HTERT RPE-1 (cell line): ENCODE results near the gene PCSK7.
"Not testable (repeated sequence)": the region's sequence is repeated elsewhere in the genome, so short reads cannot be mapped to it uniquely, and the experiment has no call there.

Experiments used
- in situ Hi-C: fragments of 300-500 bp; cut with MboI; formaldehyde crosslinking; loops from 4 replicates; pipeline ENCODE4 v1.14.3; 2020; ENCODE audit warnings: low sequenced_read_pairs

Gene PCSK7

DNA sequence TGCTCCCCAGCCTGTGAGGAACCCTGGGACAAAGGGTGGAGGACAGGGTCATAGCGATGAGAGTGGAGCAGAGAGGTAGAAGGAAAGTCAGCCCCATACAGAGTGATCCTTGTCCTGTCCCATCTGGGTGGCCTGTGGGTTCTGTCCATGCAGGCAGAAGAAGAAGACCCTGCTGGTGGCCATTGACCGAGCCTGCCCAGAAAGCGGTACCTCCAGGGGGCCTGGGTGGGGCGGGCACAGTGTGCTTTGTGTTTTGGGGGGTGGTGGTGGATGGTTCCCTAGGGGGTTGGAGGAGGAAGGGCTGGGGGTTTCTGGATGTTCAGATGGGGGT, 45.5 kb downstream of the PCSK7 start:
- in situ Hi-C loops, result no loop called here

- in situ Hi-C loops, result no loop called here
These were observed 46.0 kb downstream of the PCSK7 start for GRCh38 chr11:117185736-117186430.

GRCh38 chr11:117183724-117184349, 48.0 kb downstream of the PCSK7 start:
- in situ Hi-C loops, result no loop called here

DNA sequence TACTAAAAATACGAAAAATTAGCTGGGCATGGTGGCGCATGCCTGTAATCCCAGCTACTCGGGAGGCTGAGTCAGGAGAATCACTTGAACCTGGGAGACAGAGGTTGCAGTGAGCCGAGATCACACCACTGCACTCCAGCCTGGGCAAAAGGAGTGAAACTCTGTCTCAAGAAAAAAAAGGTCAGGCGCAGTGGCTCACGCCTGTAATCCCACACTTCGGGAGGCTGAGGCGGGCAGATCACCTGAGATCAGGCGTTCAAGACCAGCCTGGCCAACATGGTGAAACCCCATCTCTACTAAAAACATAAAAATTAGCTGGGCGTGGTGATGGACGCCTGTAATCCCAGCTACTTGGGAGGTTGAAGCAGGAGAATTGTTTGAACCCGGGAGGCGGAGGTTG, 48.7 kb downstream of the PCSK7 start:
- in situ Hi-C loops, result not testable (repeated sequence)

DNA sequence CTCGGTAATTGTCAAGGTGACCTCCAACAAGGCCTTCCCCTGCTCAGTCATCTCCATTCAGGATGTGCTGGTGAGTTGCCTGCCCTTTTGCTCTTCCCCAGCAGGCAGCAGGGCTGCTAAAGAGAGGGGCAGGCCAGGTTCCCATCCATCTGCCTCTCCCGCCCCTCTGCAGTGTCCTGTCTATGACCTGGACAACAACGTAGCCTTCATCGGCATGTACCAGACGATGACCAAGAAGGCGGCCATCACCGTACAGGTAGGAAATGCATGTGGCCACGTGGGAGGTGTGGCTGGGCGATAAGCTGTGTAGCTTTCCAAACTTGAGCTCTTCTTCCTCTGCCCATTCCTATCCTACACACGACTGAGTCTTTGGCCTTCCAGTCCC, 49.3 kb downstream of the PCSK7 start:
- in situ Hi-C loops, result no loop called here

GRCh38 chr11:117181586-117182550, 50.0 kb downstream of the PCSK7 start:
- in situ Hi-C loops, result no loop called here

- in situ Hi-C loops, result no loop called here
These were observed 51.0 kb downstream of the PCSK7 start for GRCh38 chr11:117180661-117181585.

- in situ Hi-C loops, result no loop called here
These were observed 51.9 kb downstream of the PCSK7 start for GRCh38 chr11:117180020-117180419.

DNA sequence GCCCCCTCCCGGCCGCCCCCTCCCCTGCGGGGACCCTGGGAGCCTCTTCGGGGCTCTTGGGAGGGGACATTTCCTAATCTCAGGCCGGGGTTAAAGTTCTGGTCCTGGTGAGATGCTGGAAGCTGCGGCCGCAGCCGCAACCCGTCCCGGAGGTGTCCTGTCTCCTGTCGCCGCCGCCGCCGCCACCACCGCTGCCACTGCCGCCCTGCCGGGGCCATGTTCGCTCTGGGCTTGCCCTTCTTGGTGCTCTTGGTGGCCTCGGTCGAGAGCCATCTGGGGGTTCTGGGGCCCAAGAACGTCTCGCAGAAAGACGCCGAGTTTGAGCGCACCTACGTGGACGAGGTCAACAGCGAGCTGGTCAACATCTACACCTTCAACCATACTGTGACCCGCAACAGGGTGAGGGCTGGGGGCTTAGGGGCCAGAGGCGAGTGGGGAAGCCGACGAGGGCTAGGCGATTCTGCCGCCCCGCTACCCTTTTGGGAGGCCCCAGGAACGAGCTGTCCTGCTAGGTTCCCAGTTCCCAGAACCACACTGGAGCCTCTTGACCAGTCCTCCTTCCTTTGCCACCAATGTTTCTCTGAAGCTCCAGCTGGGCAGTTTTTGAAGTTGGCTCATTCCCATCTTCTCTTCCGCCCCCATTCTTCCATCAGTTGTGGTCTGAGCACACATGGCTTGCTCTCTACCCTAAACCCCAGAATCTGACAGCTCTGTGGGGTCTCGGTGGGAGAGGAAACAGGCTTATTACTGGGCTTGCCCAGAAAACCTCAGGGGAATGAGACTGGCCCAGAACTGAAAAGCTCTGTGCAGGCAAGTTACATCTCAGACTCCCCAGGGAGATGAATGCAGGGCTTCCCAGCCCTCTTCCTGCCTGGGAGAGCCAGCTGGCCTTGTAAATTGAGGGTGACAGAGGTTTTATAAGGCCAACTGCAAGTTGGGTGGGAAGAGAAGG, 52.5 kb downstream of the PCSK7 start:
- in situ Hi-C loops, result no loop called here

- in situ Hi-C loops, result no loop called here
These were observed 53.5 kb downstream of the PCSK7 start, which contains the start of gene SIDT2 for GRCh38 chr11:117178210-117179034. Gene SIDT2, plus strand, starts transcription at chr11:117178743. Its CDS starts 521 bp downstream, at chr11:117179264.

GRCh38 chr11:117177534-117178209, 54.2 kb downstream of the PCSK7 start:
- in situ Hi-C loops, result no loop called here

DNA sequence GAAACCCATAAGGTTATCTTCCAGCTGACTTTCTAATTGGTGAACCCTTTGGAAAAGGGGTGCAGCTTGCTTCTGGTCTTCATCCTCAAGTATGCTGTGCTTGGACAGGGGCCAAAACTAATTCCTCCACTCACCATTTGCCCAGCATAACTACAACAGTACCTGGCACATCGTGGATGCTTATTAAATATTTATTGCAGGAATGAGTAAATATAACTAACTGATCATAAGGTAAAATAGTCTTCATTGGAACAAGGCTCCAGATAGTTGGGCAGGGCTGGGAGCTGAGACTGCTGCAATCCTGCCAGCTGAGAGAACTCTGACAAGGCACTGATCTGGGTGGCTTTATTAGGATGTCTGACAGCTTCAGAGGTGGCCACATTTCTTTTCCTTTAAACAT, 55.7 kb downstream of the PCSK7 start:
- in situ Hi-C loops, result no loop called here

DNA sequence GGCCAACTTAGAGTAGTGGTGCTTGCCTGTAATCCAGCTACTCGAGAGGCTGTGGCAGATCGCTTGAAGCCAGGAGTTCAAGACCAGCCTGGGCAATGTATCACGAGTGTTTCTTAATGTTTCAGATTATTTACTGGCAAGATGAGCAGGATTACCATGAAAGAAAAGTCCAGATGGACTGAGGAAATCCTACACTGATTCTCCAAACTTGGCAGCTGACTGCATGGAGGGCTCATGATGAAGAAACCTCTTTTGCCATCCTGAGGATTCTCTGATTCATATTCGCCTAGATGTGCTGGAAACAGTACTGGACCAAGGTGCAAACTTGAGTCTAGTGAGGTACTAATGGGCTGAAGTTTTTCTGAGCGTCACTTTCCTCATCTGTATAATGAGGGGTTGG, 56.1 kb downstream of the PCSK7 start:
- in situ Hi-C loops, result no loop called here

GRCh38 chr11:117175104-117175503, 56.8 kb downstream of the PCSK7 start:
- in situ Hi-C loops, result no loop called here

GRCh38 chr11:117172724-117173421, 59.0 kb downstream of the PCSK7 start:
- in situ Hi-C loops, result no loop called here

DNA sequence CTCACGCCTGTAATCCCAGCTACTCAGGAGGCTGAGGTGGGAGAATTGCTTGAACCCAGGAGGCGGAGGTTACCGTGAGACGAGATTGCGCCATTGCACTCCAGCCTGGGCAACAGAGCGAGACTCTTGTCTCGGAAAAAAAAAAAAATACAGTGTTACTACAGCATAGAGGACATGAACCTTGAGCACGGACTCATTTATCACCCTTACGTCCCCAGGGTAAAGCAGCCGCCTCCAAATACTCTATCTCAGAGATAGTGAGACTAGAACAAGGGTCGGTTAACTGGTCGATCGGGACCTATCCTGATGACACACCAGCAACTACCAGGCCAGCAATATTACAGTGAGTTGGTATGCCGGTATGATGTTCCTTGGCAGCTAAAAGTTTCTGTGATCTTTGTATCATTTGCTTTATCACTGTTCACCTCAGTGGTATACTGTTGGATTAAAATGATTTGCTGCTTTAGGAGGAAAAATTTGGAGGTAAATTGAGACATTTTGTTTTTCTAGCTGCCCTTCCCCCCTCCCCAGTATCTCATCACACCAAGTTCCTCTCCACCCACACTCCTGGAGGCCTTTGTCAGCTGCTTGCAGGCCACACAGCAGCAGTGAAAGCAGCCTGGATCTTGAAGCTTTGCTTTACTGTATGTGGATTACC, 60.3 kb downstream of the PCSK7 start:
- in situ Hi-C loops, result no loop called here

- in situ Hi-C loops, result no loop called here
These were observed 60.9 kb downstream of the PCSK7 start for GRCh38 chr11:117171007-117171403.
